Trophoblast cell (in vitro differentiated cells and primary cell): ENCODE data around the gene C16orf74.

ENCODE experiments used
- DNase-seq, 2 donors: peaks; one replicate each; pipeline ENCODE4 v3.0.0-alpha.2; 2016
- H2AFZ ChIP-seq: 2 replicates; pipeline ENCODE4 v1.6.1; 2013; ENCODE audit warnings: low read length, moderate library complexity, mild to moderate bottlenecking; ENCODE audit not compliant: insufficient read depth, poor library complexity
- H2AK5ac ChIP-seq: 2 replicates; pipeline ENCODE4 v1.6.1; 2013; ENCODE audit warnings: mild to moderate bottlenecking, low read length
- H2BK120ac ChIP-seq: 2 replicates; pipeline ENCODE4 v1.6.1; 2013; ENCODE audit warnings: low read length, mild to moderate bottlenecking, moderate library complexity; ENCODE audit not compliant: insufficient read depth, poor library complexity
- H2BK12ac ChIP-seq: 2 replicates; pipeline ENCODE4 v1.6.1; 2013; ENCODE audit warnings: mild to moderate bottlenecking, low read length, moderate library complexity
- H2BK5ac ChIP-seq: 2 replicates; pipeline ENCODE4 v1.6.1; 2013; ENCODE audit warnings: low read length, low read depth, moderate library complexity, mild to moderate bottlenecking; ENCODE audit not compliant: poor library complexity
- H3K14ac ChIP-seq: 2 replicates; pipeline ENCODE4 v1.6.1; 2013; ENCODE audit warnings: mild to moderate bottlenecking, low read length
- H3K18ac ChIP-seq: 2 replicates; pipeline ENCODE4 v1.6.1; 2013; ENCODE audit warnings: mild to moderate bottlenecking, low read length
- H3K23ac ChIP-seq: 2 replicates; pipeline ENCODE4 v1.6.1; 2013; ENCODE audit warnings: low read length
- H3K27ac ChIP-seq: 2 replicates; pipeline ENCODE4 v1.5.1; 2013; ENCODE audit warnings: low read depth, mild to moderate bottlenecking, inconsistent platforms, low read length, moderate library complexity
- H3K27me3 ChIP-seq: 2 replicates; pipeline ENCODE4 v1.6.1; 2013; ENCODE audit warnings: inconsistent platforms, mild to moderate bottlenecking, low read length, moderate library complexity; ENCODE audit not compliant: insufficient read depth
- H3K36me3 ChIP-seq, 2 experiments: 1 replicate in 1 of 2; 2 replicates in 1 of 2; pipeline ENCODE4 v1.6.1; 2013; ENCODE audit warnings: low read length in 2 of 2, mild to moderate bottlenecking in 2 of 2, moderate library complexity in 1 of 2; ENCODE audit not compliant: insufficient read depth in 2 of 2, control insufficient read depth in 1 of 2
- H3K4ac ChIP-seq: 2 replicates; pipeline ENCODE4 v1.6.1; 2013; ENCODE audit warnings: low read depth, mild to moderate bottlenecking, low read length, moderate library complexity
- H3K4me1 ChIP-seq, 2 experiments: 1 replicate in 1 of 2; 2 replicates in 1 of 2; pipeline ENCODE4 v1.6.1; 2013; ENCODE audit warnings: low read length in 2 of 2, mild to moderate bottlenecking in 2 of 2, moderate library complexity in 1 of 2; ENCODE audit not compliant: insufficient read depth in 2 of 2, control insufficient read depth in 1 of 2
- H3K4me2 ChIP-seq: 2 replicates; pipeline ENCODE4 v1.6.1; 2013; ENCODE audit warnings: inconsistent platforms, mild to moderate bottlenecking, low read length, moderate library complexity
- H3K4me3 ChIP-seq: 2 replicates; pipeline ENCODE4 v1.5.1; 2013; ENCODE audit warnings: mild to moderate bottlenecking, low read depth, low read length, inconsistent platforms
- H3K79me1 ChIP-seq: one replicate; pipeline ENCODE4 v1.6.1; 2013; ENCODE audit warnings: low read length
- H3K79me2 ChIP-seq: 2 replicates; pipeline ENCODE4 v1.6.1; 2013; ENCODE audit warnings: low read length, mild to moderate bottlenecking; ENCODE audit not compliant: control insufficient read depth, insufficient read depth, poor library complexity
- H3K9ac ChIP-seq: 2 replicates; pipeline ENCODE4 v1.6.1; 2013; ENCODE audit warnings: mild to moderate bottlenecking, low read length
- H3K9me3 ChIP-seq: 2 replicates; pipeline ENCODE4 v1.6.1; 2013; ENCODE audit warnings: low read depth, mild to moderate bottlenecking, control low read depth, inconsistent platforms, low read length; ENCODE audit not compliant: insufficient read depth
- H4K12ac ChIP-seq: 2 replicates; pipeline ENCODE4 v1.6.1; 2013; ENCODE audit warnings: low read depth, mild to moderate bottlenecking, low read length, moderate library complexity
- H4K8ac ChIP-seq: 2 replicates; pipeline ENCODE4 v1.6.1; 2013; ENCODE audit warnings: low read depth, mild to moderate bottlenecking, low read length, moderate library complexity
- H4K91ac ChIP-seq: one replicate; pipeline ENCODE4 v1.6.1; 2013; ENCODE audit warnings: low read depth, mild to moderate bottlenecking, low read length, moderate library complexity
- WGBS: extraction: QIAGEN DNeasy Blood & Tissue Kit; methylation state at CpG from one replicate; pipeline ENCODE4 v1.1.7; 2013; ENCODE audit warnings: missing lambda C conversion rate; ENCODE audit not compliant: insufficient read length, insufficient coverage; ENCODE audit errors: extremely low coverage; 5-methylcytosine and 5-hydroxymethylcytosine counted together

Gene C16orf74

GRCh38 chr16:85768199-85768598 is 17.3 kb upstream of the C16orf74 start:
- Histone ChIP-seq H4K8ac (no peak overlapping the region), H2AFZ (no peak overlapping the region), H4K91ac (no peak overlapping the region), H2BK12ac (no peak overlapping the region), H3K4me3 (no peak overlapping the region), H3K9ac (no peak overlapping the region), H3K79me1 (no peaks in the 10 kb centered on the region), H3K79me2 (no peaks in the 10 kb centered on the region), H3K9me3 (no peaks in the 10 kb centered on the region), H3K18ac (no peak overlapping the region), H3K4ac (no peak overlapping the region), H3K4me2 (no peak overlapping the region), H2BK5ac (no peak overlapping the region), H2AK5ac (no peak overlapping the region), H3K27me3 (no peaks in the 10 kb centered on the region), H3K23ac (no peak overlapping the region), H3K4me1 (no peaks in the 10 kb centered on the region), H4K12ac (no peak overlapping the region), H3K14ac (no peak overlapping the region), H3K27ac (no peak overlapping the region), H2BK120ac (no peak overlapping the region), H3K36me3 (peaks cover 0 to 2% of the 10 kb centered on the region in 2 experiments)
- no CpG with 5 or more reads among the region's 2 CpGs for WGBS
- no peak for DNase-seq

DNA sequence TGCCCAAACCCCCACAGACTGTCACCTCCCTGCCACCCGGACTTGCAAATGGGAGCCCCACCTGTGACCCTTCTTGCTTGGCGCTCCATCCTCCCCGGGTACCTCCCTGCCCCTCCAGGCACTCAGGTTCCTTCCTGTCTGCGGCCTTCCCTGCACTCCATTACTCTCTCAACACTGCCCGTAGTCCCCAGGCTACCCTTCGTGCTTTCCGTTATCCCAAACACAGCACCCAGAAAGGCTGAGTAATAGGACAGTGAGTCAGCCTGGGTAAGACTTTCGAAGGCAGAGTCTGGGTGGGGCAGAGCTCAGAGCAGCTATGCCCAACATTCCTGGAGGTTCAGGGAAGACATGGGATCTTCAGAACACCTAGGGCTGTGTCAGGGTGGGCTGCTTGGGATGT is 16.6 kb upstream of the C16orf74 start:
- no peak overlapping the region for H3K4me2 ChIP-seq
- H3K27me3 ChIP-seq = no peaks in the 10 kb centered on the region
- no peak overlapping the region for H3K9ac ChIP-seq
- H3K4me1 ChIP-seq = no peaks in the 10 kb centered on the region
- H2BK5ac ChIP-seq = no peak overlapping the region
- no CpG with 5 or more reads among the region's 8 CpGs for WGBS
- H3K14ac ChIP-seq = no peak overlapping the region
- no peak overlapping the region for H2AK5ac ChIP-seq
- no peak overlapping the region for H3K18ac ChIP-seq
- H3K27ac ChIP-seq = no peak overlapping the region
- no peak overlapping the region for H3K4ac ChIP-seq
- no peak overlapping the region for H4K8ac ChIP-seq
- no peak overlapping the region for H2AFZ ChIP-seq
- no peak overlapping the region for H4K12ac ChIP-seq
- H3K79me1 ChIP-seq = no peaks in the 10 kb centered on the region
- H3K4me3 ChIP-seq = no peak overlapping the region
- H3K79me2 ChIP-seq = no peaks in the 10 kb centered on the region
- no peak overlapping the region for H3K23ac ChIP-seq
- no peak overlapping the region for H2BK12ac ChIP-seq
- H3K36me3 ChIP-seq = peaks cover 0 to 2% of the 10 kb centered on the region in 2 experiments
- no peaks in the 10 kb centered on the region for H3K9me3 ChIP-seq
- H4K91ac ChIP-seq = no peak overlapping the region
- H2BK120ac ChIP-seq = no peak overlapping the region
- peak; percentile 48 to 58 for DNase-seq

DNA sequence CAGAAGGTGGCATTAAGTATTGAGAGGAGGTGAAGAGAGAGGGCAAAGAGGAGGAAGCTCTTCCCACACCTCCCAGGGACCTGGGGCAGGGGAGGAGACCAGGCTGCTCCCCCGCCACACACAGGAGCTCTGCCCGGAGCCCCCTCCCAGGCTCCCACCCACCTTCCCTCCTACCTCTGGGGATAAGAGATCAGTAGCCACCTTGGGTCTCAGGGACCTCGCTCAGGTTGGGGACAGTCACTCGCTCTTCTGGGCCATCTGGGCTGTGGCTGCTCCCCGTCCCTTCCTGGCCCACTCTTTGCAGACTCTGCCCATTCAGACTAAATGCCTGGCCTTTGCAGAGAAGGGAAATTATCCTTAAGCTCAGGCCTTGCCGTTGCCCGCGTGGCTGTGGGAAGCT is 14.9 kb upstream of the C16orf74 start:
- H2AK5ac ChIP-seq = no peak overlapping the region
- H3K9ac ChIP-seq = no peak overlapping the region
- no peak overlapping the region for H2BK5ac ChIP-seq
- H3K4me3 ChIP-seq = no peak overlapping the region
- H3K79me1 ChIP-seq = no peaks in the 10 kb centered on the region
- no peak overlapping the region for H4K91ac ChIP-seq
- H2BK12ac ChIP-seq = no peak overlapping the region
- no peaks in the 10 kb centered on the region for H3K4me1 ChIP-seq
- no peak overlapping the region for H4K8ac ChIP-seq
- no peaks in the 10 kb centered on the region for H3K79me2 ChIP-seq
- H3K36me3 ChIP-seq = peaks cover 0 to 2% of the 10 kb centered on the region in 2 experiments
- no peak overlapping the region for H3K23ac ChIP-seq
- no peak overlapping the region for H3K18ac ChIP-seq
- no peaks in the 10 kb centered on the region for H3K9me3 ChIP-seq
- no CpG with 5 or more reads among the region's 8 CpGs for WGBS
- no peak overlapping the region for H2AFZ ChIP-seq
- no peak for DNase-seq
- no peak overlapping the region for H3K4me2 ChIP-seq
- no peak overlapping the region for H4K12ac ChIP-seq
- no peak overlapping the region for H3K14ac ChIP-seq
- H3K27me3 ChIP-seq = no peaks in the 10 kb centered on the region
- H3K4ac ChIP-seq = no peak overlapping the region
- H3K27ac ChIP-seq = no peak overlapping the region
- no peak overlapping the region for H2BK120ac ChIP-seq

DNA sequence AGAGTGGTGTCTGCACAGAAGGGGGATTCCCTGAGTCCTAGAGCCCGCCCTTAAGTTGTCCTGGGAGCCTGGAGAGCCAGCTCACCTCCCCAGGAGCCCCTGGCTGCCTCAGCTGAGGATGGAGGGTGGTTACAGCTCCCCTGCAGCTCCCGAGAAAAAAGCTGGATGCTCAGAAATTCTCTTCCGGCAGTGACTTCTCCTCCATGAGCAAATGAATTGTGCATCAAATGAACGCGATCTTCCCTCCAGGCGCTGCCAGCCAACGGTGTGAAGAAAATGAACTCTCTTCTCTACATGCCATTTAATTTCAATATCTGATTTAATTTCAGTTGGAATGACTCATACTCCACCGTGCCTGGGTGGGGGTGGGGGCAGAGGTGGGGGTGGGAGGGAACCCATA is 14.3 kb upstream of the C16orf74 start:
- no CpG with 5 or more reads among the region's 8 CpGs for WGBS

More for the DNA sequence above, 14.3 kb upstream of the C16orf74 start:
- H3K36me3 ChIP-seq = no peaks in the 10 kb centered on the region
- no peaks in the 10 kb centered on the region for H3K27me3 ChIP-seq
- H2BK5ac ChIP-seq = no peak overlapping the region
- no peak overlapping the region for H2BK120ac ChIP-seq
- no peaks in the 10 kb centered on the region for H3K4me1 ChIP-seq
- no peak overlapping the region for H4K12ac ChIP-seq
- H3K4me2 ChIP-seq = no peak overlapping the region
- H3K4me3 ChIP-seq = no peak overlapping the region
- no peaks in the 10 kb centered on the region for H3K9me3 ChIP-seq
- no peak overlapping the region for H2AFZ ChIP-seq
- no peak overlapping the region for H3K9ac ChIP-seq
- H3K18ac ChIP-seq = no peak overlapping the region
- DNase-seq = no peak
- no peak overlapping the region for H2BK12ac ChIP-seq
- no peaks in the 10 kb centered on the region for H3K79me1 ChIP-seq
- no peak overlapping the region for H3K27ac ChIP-seq
- H4K8ac ChIP-seq = no peak overlapping the region
- no peak overlapping the region for H3K14ac ChIP-seq
- no peak overlapping the region for H4K91ac ChIP-seq
- no peak overlapping the region for H3K4ac ChIP-seq
- H3K23ac ChIP-seq = no peak overlapping the region
- H2AK5ac ChIP-seq = no peak overlapping the region
- H3K79me2 ChIP-seq = no peaks in the 10 kb centered on the region
